IPS DF 6.9 (cell line): ENCODE measurements around the gene ITPR1.

Source experiments
- DNase-seq: peaks from one replicate; pipeline ENCODE4 v3.0.0-alpha.2; 2013; ENCODE audit warnings: low read depth, low spot score
- H3K27ac ChIP-seq: one replicate; pipeline ENCODE4 v1.5.1; 2013; ENCODE audit warnings: low read length, control low read depth
- H3K27me3 ChIP-seq: 2 replicates; pipeline ENCODE4 v1.6.1; 2013; ENCODE audit warnings: mild to moderate bottlenecking, low read length; ENCODE audit not compliant: control insufficient read depth, insufficient read depth
- H3K36me3 ChIP-seq: 2 replicates; pipeline ENCODE4 v1.6.1; 2013; ENCODE audit warnings: low read length; ENCODE audit not compliant: control insufficient read depth, insufficient read depth
- H3K4me1 ChIP-seq: 2 replicates; pipeline ENCODE4 v1.6.1; 2013; ENCODE audit warnings: low read length; ENCODE audit not compliant: control insufficient read depth, insufficient read depth
- H3K4me3 ChIP-seq: 2 replicates; pipeline ENCODE4 v1.5.1; 2013; ENCODE audit warnings: mild to moderate bottlenecking, low read length
- H3K9me3 ChIP-seq: 2 replicates; pipeline ENCODE4 v1.6.1; 2013; ENCODE audit warnings: low read length, inconsistent platforms; ENCODE audit not compliant: control insufficient read depth, insufficient read depth
- WGBS: extraction: QIAGEN DNeasy Blood & Tissue Kit; methylation state at CpG from one replicate; pipeline ENCODE4 v1.1.7; 2013; ENCODE audit warnings: mixed read lengths, missing lambda C conversion rate; ENCODE audit not compliant: insufficient read length, insufficient coverage; 5-methylcytosine and 5-hydroxymethylcytosine counted together

Gene ITPR1

DNA sequence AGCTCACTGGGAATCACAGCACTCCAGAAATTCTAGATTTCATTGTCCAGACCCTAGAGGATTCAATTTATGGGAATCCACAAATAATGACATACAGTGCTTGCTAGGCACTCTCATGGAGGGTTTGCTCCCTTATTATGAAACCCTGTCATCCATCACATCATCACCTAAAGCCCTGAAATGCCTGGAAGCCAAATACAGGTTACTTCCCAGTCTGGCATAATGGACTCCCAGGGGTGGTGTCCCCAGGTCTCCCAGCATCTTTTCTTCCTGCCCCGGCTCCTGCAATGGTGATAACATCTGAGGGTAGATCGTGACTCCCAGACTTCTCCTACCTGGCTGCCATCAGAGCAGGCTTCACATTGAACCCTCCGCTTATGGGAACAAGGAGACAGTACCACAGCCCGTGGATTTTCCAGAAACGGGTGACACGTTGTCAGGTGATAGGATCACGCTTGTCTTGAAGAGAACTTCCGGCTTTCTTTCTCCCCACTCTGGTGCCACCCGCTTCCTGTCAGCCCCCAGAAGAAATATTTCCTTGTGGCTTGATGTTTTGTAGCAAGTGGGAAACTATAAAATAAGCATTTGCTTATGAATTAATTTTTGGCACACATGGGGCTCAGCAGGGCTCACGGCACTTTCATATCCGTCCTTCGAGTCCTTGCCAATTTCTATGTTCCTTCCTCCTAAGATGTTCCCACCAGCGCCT is 247.4 kb downstream of the ITPR1 start:
- no peaks in the 10 kb centered on the region for H3K4me1 ChIP-seq
- no peak overlapping the region for H3K4me3 ChIP-seq
- no peak overlapping the region for H3K27ac ChIP-seq
- H3K36me3 ChIP-seq, result no peaks in the 10 kb centered on the region
- H3K27me3 ChIP-seq, result no peaks in the 10 kb centered on the region
- no peak for DNase-seq
- WGBS, result no CpG with 5 or more reads among the region's 13 CpGs
- H3K9me3 ChIP-seq, result no peaks in the 10 kb centered on the region

DNA sequence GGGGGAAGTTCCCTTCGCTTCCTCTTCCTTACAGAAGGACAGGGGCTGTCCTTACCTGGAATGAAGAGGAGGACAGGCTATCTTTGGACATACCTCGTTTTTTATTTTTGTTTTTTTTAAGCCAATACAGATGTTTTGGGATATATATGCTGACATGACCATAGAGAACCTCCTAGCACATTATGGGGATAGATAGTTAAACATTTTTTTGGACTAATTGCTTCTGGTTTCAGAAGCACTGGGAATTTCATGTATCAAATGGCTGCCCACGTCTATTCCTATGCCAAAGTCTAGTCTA is 247.9 kb downstream of the ITPR1 start:
- WGBS, result no CpG with 5 or more reads among the region's 3 CpGs
- Histone ChIP-seq H3K4me1 (no peaks in the 10 kb centered on the region), H3K4me3 (no peak overlapping the region), H3K36me3 (no peaks in the 10 kb centered on the region), H3K9me3 (no peaks in the 10 kb centered on the region), H3K27ac (no peak overlapping the region), H3K27me3 (no peaks in the 10 kb centered on the region)
- DNase-seq, result no peak

DNA sequence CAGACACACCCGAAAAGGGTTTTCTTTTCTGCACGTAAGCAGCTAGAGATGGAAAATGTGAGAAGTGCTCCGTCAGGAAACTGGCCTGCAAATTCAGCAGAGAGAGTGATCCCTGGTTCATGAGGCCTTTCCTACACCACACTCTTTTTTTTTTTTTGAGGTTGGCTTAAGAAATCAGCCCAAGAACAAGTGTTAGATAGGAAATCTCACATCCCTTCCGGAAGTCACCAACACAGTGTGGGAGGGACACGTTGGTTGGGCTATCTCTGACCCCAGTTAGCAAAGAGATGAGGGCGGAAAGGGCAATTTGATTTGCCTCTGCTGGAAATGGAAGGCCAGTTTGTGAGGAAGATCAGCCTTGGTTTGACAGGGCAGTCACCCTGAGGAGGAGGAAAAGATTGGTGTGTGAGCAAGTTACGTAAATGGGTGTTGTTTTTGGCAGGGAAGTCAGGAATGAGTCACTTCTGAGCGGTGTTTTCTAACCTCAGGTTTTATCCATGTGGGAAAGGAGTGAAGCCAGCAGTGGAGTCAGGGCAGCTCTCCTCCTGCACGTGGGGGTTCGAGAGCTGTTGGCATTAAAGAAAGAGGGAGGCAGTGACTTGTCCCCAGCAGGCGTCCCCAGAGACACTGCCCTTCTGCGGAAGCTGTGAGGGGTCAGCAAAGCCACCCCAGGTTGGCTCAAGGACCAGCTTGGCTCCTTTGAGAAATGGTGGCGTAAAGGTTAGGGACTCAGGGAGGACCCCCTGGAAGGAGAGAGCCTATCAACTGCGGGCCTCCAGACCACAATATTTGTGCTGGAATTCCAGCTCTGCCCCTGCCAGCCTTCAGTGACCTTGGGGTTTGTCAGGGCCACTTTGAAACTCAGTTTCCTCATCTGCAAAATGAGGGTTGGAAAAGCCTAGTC is 248.5 kb downstream of the ITPR1 start:
- no peaks in the 10 kb centered on the region for H3K9me3 ChIP-seq
- H3K36me3 ChIP-seq, result no peaks in the 10 kb centered on the region
- DNase-seq, result no peak
- no peaks in the 10 kb centered on the region for H3K4me1 ChIP-seq
- no peak overlapping the region for H3K4me3 ChIP-seq
- no peak overlapping the region for H3K27ac ChIP-seq
- WGBS, result no CpG with 5 or more reads among the region's 14 CpGs
- H3K27me3 ChIP-seq, result no peaks in the 10 kb centered on the region

GRCh38 chr3:4742359-4742758 is 249.2 kb downstream of the ITPR1 start:
- H3K27me3 ChIP-seq, result no peaks in the 10 kb centered on the region
- H3K4me1 ChIP-seq, result no peaks in the 10 kb centered on the region
- no peaks in the 10 kb centered on the region for H3K36me3 ChIP-seq
- H3K4me3 ChIP-seq, result no peak overlapping the region
- no peaks in the 10 kb centered on the region for H3K9me3 ChIP-seq
- no peak for DNase-seq
- H3K27ac ChIP-seq, result no peak overlapping the region
- no CpG with 5 or more reads among the region's 5 CpGs for WGBS

DNA sequence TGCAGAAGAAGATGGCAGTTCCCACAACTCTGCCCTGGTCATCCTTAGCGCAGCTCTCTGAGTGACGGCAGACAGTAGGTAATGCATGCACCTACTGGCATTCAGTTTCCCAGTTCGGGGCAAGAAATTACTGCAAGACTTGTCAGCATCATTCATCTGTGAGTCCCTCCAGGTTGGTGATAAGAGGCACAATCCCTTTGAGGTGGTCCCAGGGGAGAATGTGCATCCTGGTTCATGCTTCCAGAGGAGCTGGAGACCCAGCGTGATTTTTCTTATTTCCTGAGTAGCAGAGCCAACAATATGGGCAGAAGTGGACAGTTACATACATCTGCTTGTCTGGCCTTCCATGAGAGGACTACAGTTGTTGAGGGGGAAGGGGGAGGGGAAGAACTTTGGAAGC is 250.2 kb downstream of the ITPR1 start:
- H3K27ac ChIP-seq, result no peak overlapping the region
- H3K4me1 ChIP-seq, result no peaks in the 10 kb centered on the region
- WGBS, result no CpG with 5 or more reads among the region's 4 CpGs
- H3K9me3 ChIP-seq, result no peaks in the 10 kb centered on the region
- DNase-seq, result no peak
- no peaks in the 10 kb centered on the region for H3K36me3 ChIP-seq
- no peak overlapping the region for H3K4me3 ChIP-seq
- H3K27me3 ChIP-seq, result no peaks in the 10 kb centered on the region

- Histone ChIP-seq H3K9me3 (no peaks in the 10 kb centered on the region), H3K36me3 (no peaks in the 10 kb centered on the region), H3K4me1 (no peaks in the 10 kb centered on the region), H3K4me3 (no peak overlapping the region), H3K27me3 (no peaks in the 10 kb centered on the region), H3K27ac (no peak overlapping the region)
- DNase-seq, result no peak
- WGBS, result no CpG with 5 or more reads among the region's 3 CpGs
Observed at GRCh38 chr3:4744405-4745234, 251.5 kb downstream of the ITPR1 start.

- no peak for DNase-seq
- Histone ChIP-seq H3K4me3 (no peak overlapping the region), H3K27ac (no peak overlapping the region), H3K4me1 (no peaks in the 10 kb centered on the region), H3K9me3 (no peaks in the 10 kb centered on the region), H3K27me3 (no peaks in the 10 kb centered on the region), H3K36me3 (no peaks in the 10 kb centered on the region)
- WGBS, result no CpG with 5 or more reads among the region's 7 CpGs
Observed at GRCh38 chr3:4745235-4745610, 252.1 kb downstream of the ITPR1 start.

GRCh38 chr3:4746241-4746958 is 253.3 kb downstream of the ITPR1 start:
- Histone ChIP-seq H3K27me3 (no peaks in the 10 kb centered on the region), H3K4me1 (no peaks in the 10 kb centered on the region), H3K9me3 (no peaks in the 10 kb centered on the region), H3K4me3 (no peak overlapping the region), H3K36me3 (no peaks in the 10 kb centered on the region), H3K27ac (no peak overlapping the region)
- DNase-seq, result no peak
- no CpG with 5 or more reads among the region's 11 CpGs for WGBS

DNA sequence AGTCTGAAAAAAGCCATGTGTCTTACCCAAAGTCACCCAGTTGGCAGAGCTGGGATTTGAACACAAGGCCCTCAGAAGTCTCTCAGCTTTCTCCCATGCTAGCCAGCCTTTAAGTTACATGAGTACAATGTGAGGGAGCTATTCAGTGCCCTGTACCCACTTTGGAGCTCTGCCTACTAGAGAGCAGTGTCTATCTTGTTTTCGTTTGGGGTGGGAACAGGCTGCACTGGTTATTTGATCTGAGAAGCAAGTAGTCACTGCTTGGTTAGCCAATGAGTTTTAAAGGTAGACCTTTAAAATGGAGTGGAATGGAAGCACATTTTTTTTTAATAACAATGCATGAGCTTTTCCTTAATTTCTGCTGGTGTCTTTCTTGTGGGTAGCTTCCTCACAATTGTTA is 255.0 kb downstream of the ITPR1 start:
- Histone ChIP-seq H3K9me3 (no peaks in the 10 kb centered on the region), H3K27me3 (no peaks in the 10 kb centered on the region), H3K4me3 (no peak overlapping the region), H3K36me3 (no peaks in the 10 kb centered on the region), H3K4me1 (no peaks in the 10 kb centered on the region), H3K27ac (no peak overlapping the region)
- DNase-seq, result no peak
- no CpG with 5 or more reads among the region's 1 CpG for WGBS
